ENCODE results near the gene ENDOU. TPM values are rescaled to one million over a fixed set of nuclear protein-coding genes. Genes with fewer than 3 reads are reported as not detected.

The ENDOU gene
- total and polyA plus RNA-seq, 2 donors (not counting 1 experiment from before 2014, with no cell fraction given): 0.09 to 0.17 TPM

DNA sequence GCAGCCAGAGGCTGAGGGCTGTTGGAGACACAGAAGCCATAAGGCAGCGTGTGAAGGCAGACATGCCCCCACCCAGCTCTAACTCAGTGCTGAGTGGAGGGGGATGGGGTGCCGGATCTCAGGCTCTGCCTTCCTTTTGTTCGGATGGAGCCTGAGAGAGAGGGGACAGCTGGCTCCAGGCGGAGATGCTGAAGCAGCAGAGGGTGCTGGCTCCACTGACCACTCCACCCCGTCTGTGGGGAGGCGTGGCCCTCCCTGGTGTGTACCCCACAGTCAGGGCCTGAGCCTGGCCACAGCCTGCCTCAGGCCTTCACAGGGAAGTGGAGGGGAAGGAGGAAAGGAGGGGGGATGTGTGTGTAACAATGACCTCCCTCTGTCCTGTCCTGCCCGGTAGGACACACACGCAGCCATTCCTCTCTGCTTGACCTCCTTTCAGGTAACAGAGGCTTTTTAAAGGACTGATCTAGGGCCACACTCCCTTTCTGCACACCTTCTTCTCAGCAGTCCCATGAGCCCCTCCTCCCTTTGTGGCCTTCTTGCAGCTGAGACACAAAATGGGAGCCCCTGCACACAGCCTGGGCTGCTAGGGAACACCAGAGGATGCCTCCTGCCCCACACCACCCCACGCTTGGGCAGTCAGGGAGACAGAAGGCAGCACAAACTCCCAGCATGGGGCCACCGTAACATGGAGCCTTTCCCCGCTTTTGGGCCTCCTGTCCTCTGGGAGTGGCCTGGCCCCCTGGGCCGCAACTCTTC, 9.6 kb upstream of the ENDOU start:
- no peak overlapping the region for H3K9ac ChIP-seq (ENCODE audit: insufficient read depth, low read length)
- H4K20me1 ChIP-seq (ENCODE audit: control insufficient read depth, extremely low read depth, insufficient read depth, low read length): no peaks in the 10 kb centered on the region
- no peak overlapping the region for H3K4me2 ChIP-seq (ENCODE audit: extremely low read depth, insufficient read depth, low read length)
- H3K27me3 ChIP-seq (ENCODE audit: control insufficient read depth, insufficient read depth, low read length): no peaks in the 10 kb centered on the region
- no peak overlapping the region for H2AFZ ChIP-seq (ENCODE audit: low read length)
- TF ChIP-seq CTCF (conservative IDR thresholded peaks at IDR 0.05 in 1 of 2, IDR thresholded peaks at IDR 0.05 in 1 of 2; ENCODE audit: low read depth in 1 of 2, low read length in 2 of 2): no peak
- no peak overlapping the region for H3K4me3 ChIP-seq (replicated peaks in 1 of 4; ENCODE audit: control extremely low read depth in 1 of 4, insufficient read depth in 1 of 4, low read depth in 3 of 4, low read length in 4 of 4)
- H3K27ac ChIP-seq (ENCODE audit: insufficient read depth, low read length): no peak overlapping the region
- H3K9me3 ChIP-seq (ENCODE audit: control insufficient read depth, insufficient read depth, low read depth, low read length): no peaks in the 10 kb centered on the region
- DNase-seq (ENCODE audit: low read depth in 2 of 2): peak in 1 of 2 donors; percentile 24
- H3K4me1 ChIP-seq (ENCODE audit: control insufficient read depth, extremely low read depth, insufficient read depth, low read length): peaks cover 23% of the 10 kb centered on the region
- H3K36me3 ChIP-seq (ENCODE audit: control insufficient read depth, insufficient read depth, low read length): no peaks in the 10 kb centered on the region
- no peaks in the 10 kb centered on the region for H3K79me2 ChIP-seq (ENCODE audit: control insufficient read depth, insufficient read depth, low read length)

GRCh38 chr12:47733142-47733541, 7.9 kb upstream of the ENDOU start:
- H2AFZ ChIP-seq (ENCODE audit: low read length): no peak overlapping the region
- H3K4me3 ChIP-seq (replicated peaks in 1 of 4; ENCODE audit: control extremely low read depth in 1 of 4, insufficient read depth in 1 of 4, low read depth in 3 of 4, low read length in 4 of 4): no peak overlapping the region
- DNase-seq (ENCODE audit: low read depth in 2 of 2): no peak
- no peaks in the 10 kb centered on the region for H4K20me1 ChIP-seq (ENCODE audit: control insufficient read depth, extremely low read depth, insufficient read depth, low read length)
- no peaks in the 10 kb centered on the region for H3K9me3 ChIP-seq (ENCODE audit: control insufficient read depth, insufficient read depth, low read depth, low read length)
- no peak for TF ChIP-seq EZH2 (IDR thresholded peaks at IDR 0.05; ENCODE audit: low read length, missing control alignments)
- H3K9ac ChIP-seq (ENCODE audit: insufficient read depth, low read length): no peak overlapping the region
- H3K36me3 ChIP-seq (ENCODE audit: control insufficient read depth, insufficient read depth, low read length): no peaks in the 10 kb centered on the region
- H3K27me3 ChIP-seq (ENCODE audit: control insufficient read depth, insufficient read depth, low read length): no peaks in the 10 kb centered on the region
- peaks cover 30% of the 10 kb centered on the region for H3K4me1 ChIP-seq (ENCODE audit: control insufficient read depth, extremely low read depth, insufficient read depth, low read length)
- no peaks in the 10 kb centered on the region for H3K79me2 ChIP-seq (ENCODE audit: control insufficient read depth, insufficient read depth, low read length)
- no peak overlapping the region for H3K27ac ChIP-seq (ENCODE audit: insufficient read depth, low read length)
- no peak overlapping the region for H3K4me2 ChIP-seq (ENCODE audit: extremely low read depth, insufficient read depth, low read length)

- Histone ChIP-seq H3K79me2 (ENCODE audit: control insufficient read depth, insufficient read depth, low read length) (no peaks in the 10 kb centered on the region), H3K4me3 (replicated peaks in 1 of 4; ENCODE audit: control extremely low read depth in 1 of 4, insufficient read depth in 1 of 4, low read depth in 3 of 4, low read length in 4 of 4) (no peak overlapping the region), H3K27ac (ENCODE audit: insufficient read depth, low read length) (no peak overlapping the region), H3K36me3 (ENCODE audit: control insufficient read depth, insufficient read depth, low read length) (no peaks in the 10 kb centered on the region), H3K9me3 (ENCODE audit: control insufficient read depth, insufficient read depth, low read depth, low read length) (no peaks in the 10 kb centered on the region), H2AFZ (ENCODE audit: low read length) (no peak overlapping the region), H3K4me1 (ENCODE audit: control insufficient read depth, extremely low read depth, insufficient read depth, low read length) (peaks cover 27% of the 10 kb centered on the region), H3K4me2 (ENCODE audit: extremely low read depth, insufficient read depth, low read length) (no peak overlapping the region), H3K9ac (ENCODE audit: insufficient read depth, low read length) (no peak overlapping the region), H3K27me3 (ENCODE audit: control insufficient read depth, insufficient read depth, low read length) (no peaks in the 10 kb centered on the region), H4K20me1 (ENCODE audit: control insufficient read depth, extremely low read depth, insufficient read depth, low read length) (no peaks in the 10 kb centered on the region)
- TF ChIP-seq EZH2 (IDR thresholded peaks at IDR 0.05; ENCODE audit: low read length, missing control alignments): no peak
- no peak for TF ChIP-seq CTCF (conservative IDR thresholded peaks at IDR 0.05 in 1 of 2, IDR thresholded peaks at IDR 0.05 in 1 of 2; ENCODE audit: low read depth in 1 of 2, low read length in 2 of 2)
- DNase-seq (ENCODE audit: low read depth in 2 of 2): no peak
Measured at GRCh38 chr12:47732504-47732903, 7.2 kb upstream of the ENDOU start.
